ENCODE measurements around the gene SECTM1.
A peak's percentile ranks its signal among the peaks of the same experiment; 100 is the strongest.

SECTM1 gene

GRCh38 chr17:82322526-82323453 lies 10.8 kb downstream of the SECTM1 start (continued):
- TF ChIP-seq ARNTL (CRISPR knock-in tag; IDR thresholded peaks at IDR 0.05; ENCODE audit: borderline replicate concordance, low read depth): no peak
- no peak for TF ChIP-seq SNAI2 (CRISPR knock-in tag; IDR thresholded peaks at IDR 0.05)
- TF ChIP-seq TOX (CRISPR knock-in tag; IDR thresholded peaks at IDR 0.05; ENCODE audit: borderline replicate concordance): no peak

DNA sequence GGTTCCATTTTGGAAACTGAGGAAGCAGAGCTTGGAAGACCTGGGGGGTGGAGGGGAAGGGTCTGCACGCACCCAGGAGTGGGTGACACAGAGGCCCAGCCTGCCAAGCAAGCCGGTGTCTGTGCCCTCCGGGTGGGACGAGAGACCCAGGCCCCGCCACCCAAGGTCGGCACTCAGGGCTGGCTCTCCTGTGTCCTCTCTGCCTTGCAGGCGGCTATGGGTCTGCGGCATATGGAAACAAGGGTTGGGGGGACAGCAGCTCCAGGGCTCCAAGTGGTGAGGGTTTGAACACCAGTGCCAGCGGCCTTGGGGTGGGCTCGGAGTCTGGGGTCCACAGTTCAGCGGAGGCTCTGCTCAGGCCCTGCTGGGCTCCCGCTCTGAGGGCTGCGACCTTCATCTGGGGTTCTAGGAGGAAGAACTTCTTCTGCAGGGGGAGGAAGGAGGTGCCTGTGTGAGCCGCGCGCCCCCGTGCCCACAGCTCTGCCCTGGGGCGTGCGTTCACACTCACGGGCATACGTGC lies 11.6 kb downstream of the SECTM1 start:
- ATAC-seq: 0 out of 3 replicates have a peak, but pooled peaks have one; percentile 5
- TF ChIP-seq PPARA (CRISPR knock-in tag; IDR thresholded peaks at IDR 0.05; ENCODE audit: borderline replicate concordance): no peak
- TF ChIP-seq, protein P1, sequence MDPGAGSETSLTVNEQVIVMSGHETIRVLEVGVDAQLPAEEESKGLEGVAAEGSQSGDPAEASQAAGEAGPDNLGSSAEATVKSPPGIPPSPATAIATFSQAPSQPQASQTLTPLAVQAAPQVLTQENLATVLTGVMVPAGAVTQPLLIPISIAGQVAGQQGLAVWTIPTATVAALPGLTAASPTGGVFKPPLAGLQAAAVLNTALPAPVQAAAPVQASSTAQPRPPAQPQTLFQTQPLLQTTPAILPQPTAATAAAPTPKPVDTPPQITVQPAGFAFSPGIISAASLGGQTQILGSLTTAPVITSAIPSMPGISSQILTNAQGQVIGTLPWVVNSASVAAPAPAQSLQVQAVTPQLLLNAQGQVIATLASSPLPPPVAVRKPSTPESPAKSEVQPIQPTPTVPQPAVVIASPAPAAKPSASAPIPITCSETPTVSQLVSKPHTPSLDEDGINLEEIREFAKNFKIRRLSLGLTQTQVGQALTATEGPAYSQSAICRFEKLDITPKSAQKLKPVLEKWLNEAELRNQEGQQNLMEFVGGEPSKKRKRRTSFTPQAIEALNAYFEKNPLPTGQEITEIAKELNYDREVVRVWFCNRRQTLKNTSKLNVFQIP (CRISPR knock-in tag; IDR thresholded peaks at IDR 0.05; ENCODE audit: borderline replicate concordance, low read depth): no peak
- no peak for TF ChIP-seq OSR1 (CRISPR knock-in tag; IDR thresholded peaks at IDR 0.05)
- no peak for TF ChIP-seq GLIS3 (CRISPR knock-in tag; IDR thresholded peaks at IDR 0.05)
- TF ChIP-seq CSDC2 (CRISPR knock-in tag; IDR thresholded peaks at IDR 0.05): no peak
- no peak for TF ChIP-seq ZNF565 (CRISPR knock-in tag; conservative IDR thresholded peaks at IDR 0.05; ENCODE audit: low read depth)
- TF ChIP-seq ESRRG (CRISPR knock-in tag; IDR thresholded peaks at IDR 0.05): no peak
- TF ChIP-seq SNAI2 (CRISPR knock-in tag; IDR thresholded peaks at IDR 0.05): no peak
- TF ChIP-seq TSHZ2 (CRISPR knock-in tag; IDR thresholded peaks at IDR 0.05): no peak
- no peak for TF ChIP-seq ZC3H10 (CRISPR knock-in tag; IDR thresholded peaks at IDR 0.05)
- no peak for TF ChIP-seq TCF4 (CRISPR knock-in tag; IDR thresholded peaks at IDR 0.05; ENCODE audit: borderline replicate concordance)
- TF ChIP-seq BACH2 (CRISPR knock-in tag; IDR thresholded peaks at IDR 0.05; ENCODE audit: borderline replicate concordance): no peak

DNA sequence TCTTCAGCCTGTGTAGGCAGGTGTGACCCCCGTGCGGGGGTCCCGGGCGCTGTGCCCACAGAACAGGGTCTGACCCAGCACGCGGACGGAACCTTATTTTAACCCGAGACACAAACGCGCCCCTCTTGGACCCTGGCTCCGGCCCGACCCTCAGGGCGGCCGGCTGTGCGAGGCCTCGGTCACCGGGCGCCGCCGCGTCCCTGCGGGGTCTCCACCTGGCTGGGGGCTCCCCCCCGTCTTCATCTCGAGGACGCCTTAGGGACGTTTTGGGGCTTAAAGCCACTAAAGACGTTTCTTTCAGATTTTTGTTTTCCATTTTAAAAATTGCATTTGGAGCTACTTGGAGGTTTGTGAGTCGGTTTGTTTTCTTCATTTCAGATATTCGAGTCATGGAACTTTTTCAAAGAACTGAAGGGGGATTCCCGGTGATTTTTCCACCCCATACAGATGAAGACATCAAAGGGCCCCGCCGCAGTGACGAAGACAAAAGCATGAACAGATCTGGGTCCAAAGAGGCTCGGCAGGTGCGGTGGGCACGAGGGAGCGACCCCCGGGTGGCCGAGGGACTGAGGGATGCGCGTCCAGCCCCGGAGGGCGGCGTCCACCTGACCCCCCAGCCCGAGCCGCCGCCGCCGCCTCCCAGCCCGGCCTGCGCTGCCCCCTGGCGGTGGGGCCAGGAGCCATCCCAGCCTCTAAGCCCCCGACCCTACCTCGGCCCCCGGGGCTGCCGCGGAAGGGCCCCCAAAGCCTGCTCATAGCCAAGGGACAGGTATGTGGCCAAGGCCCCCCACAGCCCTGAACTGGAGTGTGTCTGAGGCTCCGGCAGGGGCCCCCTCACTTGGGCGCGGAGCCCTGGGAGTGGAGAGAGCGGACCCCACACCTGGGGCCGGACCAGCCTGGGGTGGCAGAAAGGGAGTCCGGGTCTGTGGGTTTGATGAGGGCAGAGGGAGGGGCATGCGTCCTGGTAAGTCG lies 12.3 kb downstream of the SECTM1 start:
- ATAC-seq: peak; percentile 79
- TF ChIP-seq ESRRG (CRISPR knock-in tag; IDR thresholded peaks at IDR 0.05) (no peak), SNAI2 (CRISPR knock-in tag; IDR thresholded peaks at IDR 0.05) (no peak), TOX (CRISPR knock-in tag; IDR thresholded peaks at IDR 0.05; ENCODE audit: borderline replicate concordance) (no peak), GLIS3 (CRISPR knock-in tag; IDR thresholded peaks at IDR 0.05) (no peak), CSDC2 (CRISPR knock-in tag; IDR thresholded peaks at IDR 0.05) (no peak), OSR1 (CRISPR knock-in tag; IDR thresholded peaks at IDR 0.05) (no peak), ZC3H10 (CRISPR knock-in tag; IDR thresholded peaks at IDR 0.05) (no peak), RARB (CRISPR knock-in tag; IDR thresholded peaks at IDR 0.05) (no peak), ZNF8 (CRISPR knock-in tag; IDR thresholded peaks at IDR 0.05) (no peak), ZFP30 (CRISPR knock-in tag; IDR thresholded peaks at IDR 0.05) (no peak), TCF4 (CRISPR knock-in tag; IDR thresholded peaks at IDR 0.05; ENCODE audit: borderline replicate concordance) (no peak), ZNF565 (CRISPR knock-in tag; conservative IDR thresholded peaks at IDR 0.05; ENCODE audit: low read depth) (no peak)
- TF ChIP-seq, protein P2, sequence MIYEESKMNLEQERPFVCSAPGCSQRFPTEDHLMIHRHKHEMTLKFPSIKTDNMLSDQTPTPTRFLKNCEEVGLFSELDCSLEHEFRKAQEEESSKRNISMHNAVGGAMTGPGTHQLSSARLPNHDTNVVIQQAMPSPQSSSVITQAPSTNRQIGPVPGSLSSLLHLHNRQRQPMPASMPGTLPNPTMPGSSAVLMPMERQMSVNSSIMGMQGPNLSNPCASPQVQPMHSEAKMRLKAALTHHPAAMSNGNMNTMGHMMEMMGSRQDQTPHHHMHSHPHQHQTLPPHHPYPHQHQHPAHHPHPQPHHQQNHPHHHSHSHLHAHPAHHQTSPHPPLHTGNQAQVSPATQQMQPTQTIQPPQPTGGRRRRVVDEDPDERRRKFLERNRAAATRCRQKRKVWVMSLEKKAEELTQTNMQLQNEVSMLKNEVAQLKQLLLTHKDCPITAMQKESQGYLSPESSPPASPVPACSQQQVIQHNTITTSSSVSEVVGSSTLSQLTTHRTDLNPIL (CRISPR knock-in tag; IDR thresholded peaks at IDR 0.05; ENCODE audit: low read depth): no peak
